ENCODE data around the gene TSLP. TPM values are rescaled to one million over a fixed set of nuclear protein-coding genes. Genes with fewer than 3 reads are reported as not detected.

Gene TSLP
- total and polyA plus RNA-seq, 4 donors, result 0.09 to 0.22 (median 0.17) TPM

- no peaks in the 10 kb centered on the region for H3K36me3 ChIP-seq (ENCODE audit: control insufficient read depth, insufficient read depth, low read length)
- no peak for DNase-seq (ENCODE audit: low read depth in 4 of 6, low spot score in 6 of 6)
- peaks cover 14% of the 10 kb centered on the region for H3K4me1 ChIP-seq (ENCODE audit: control insufficient read depth, insufficient read depth, low read length)
- H3K4me3 ChIP-seq (ENCODE audit: low read depth, low read length), result no peak overlapping the region
- no CpG with 5 or more reads among the region's 2 CpGs for WGBS (ENCODE audit: insufficient coverage)
- H3K9me3 ChIP-seq (ENCODE audit: control insufficient read depth, insufficient read depth, low read length), result no peaks in the 10 kb centered on the region
- peaks cover 40% of the 10 kb centered on the region for H3K27me3 ChIP-seq (ENCODE audit: control insufficient read depth, insufficient read depth, low read length)
- no peak overlapping the region for H3K27ac ChIP-seq (ENCODE audit: low read depth, low read length)
Measured at GRCh38 chr5:111068213-111068612, 3.3 kb upstream of the TSLP start.

GRCh38 chr5:111069839-111070238 is 1.7 kb upstream of the TSLP start:
- Histone ChIP-seq H3K27me3 (ENCODE audit: control insufficient read depth, insufficient read depth, low read length) (peaks cover 52% of the 10 kb centered on the region), H3K4me1 (ENCODE audit: control insufficient read depth, insufficient read depth, low read length) (peaks cover 17% of the 10 kb centered on the region), H3K9me3 (ENCODE audit: control insufficient read depth, insufficient read depth, low read length) (no peaks in the 10 kb centered on the region), H3K36me3 (ENCODE audit: control insufficient read depth, insufficient read depth, low read length) (no peaks in the 10 kb centered on the region), H3K27ac (ENCODE audit: low read depth, low read length) (no peak overlapping the region), H3K4me3 (ENCODE audit: low read depth, low read length) (peak overlapping the region; percentile 3)
- DNase-seq (ENCODE audit: low read depth in 4 of 6, low spot score in 6 of 6), result no peak
- 60% methylated on average over 3 of the region's 4 CpGs for WGBS (ENCODE audit: insufficient coverage)

GRCh38 chr5:111070272-111071134 is 1.0 kb upstream of the TSLP start:
- DNase-seq (ENCODE audit: low read depth in 4 of 6, low spot score in 6 of 6), result peak in 2 of 6 donors; percentile 57 to 67
- peak overlapping the region; percentile 31 for H3K4me3 ChIP-seq (ENCODE audit: low read depth, low read length)
- H3K27me3 ChIP-seq (ENCODE audit: control insufficient read depth, insufficient read depth, low read length), result peaks cover 52% of the 10 kb centered on the region
- H3K4me1 ChIP-seq (ENCODE audit: control insufficient read depth, insufficient read depth, low read length), result peaks cover 17% of the 10 kb centered on the region
- no peaks in the 10 kb centered on the region for H3K36me3 ChIP-seq (ENCODE audit: control insufficient read depth, insufficient read depth, low read length)
- H3K9me3 ChIP-seq (ENCODE audit: control insufficient read depth, insufficient read depth, low read length), result no peaks in the 10 kb centered on the region
- H3K27ac ChIP-seq (ENCODE audit: low read depth, low read length), result no peak overlapping the region
- under 1% methylated on average over 28 of the region's 42 CpGs for WGBS (ENCODE audit: insufficient coverage)

- H3K36me3 ChIP-seq (ENCODE audit: control insufficient read depth, insufficient read depth, low read length), result no peaks in the 10 kb centered on the region
- peaks cover 17% of the 10 kb centered on the region for H3K4me1 ChIP-seq (ENCODE audit: control insufficient read depth, insufficient read depth, low read length)
- peak overlapping the region; percentile 44 for H3K4me3 ChIP-seq (ENCODE audit: low read depth, low read length)
- no peaks in the 10 kb centered on the region for H3K9me3 ChIP-seq (ENCODE audit: control insufficient read depth, insufficient read depth, low read length)
- H3K27me3 ChIP-seq (ENCODE audit: control insufficient read depth, insufficient read depth, low read length), result peaks cover 52% of the 10 kb centered on the region
- WGBS (ENCODE audit: insufficient coverage), result under 1% methylated on average over 44 of the region's 44 CpGs
- no peak overlapping the region for H3K27ac ChIP-seq (ENCODE audit: low read depth, low read length)
- peak in 2 of 6 donors; percentile 44 to 67 for DNase-seq (ENCODE audit: low read depth in 4 of 6, low spot score in 6 of 6)
Measured at GRCh38 chr5:111072949-111073682, 1.6 kb downstream of the TSLP start.

GRCh38 chr5:111074244-111074643 is 2.7 kb downstream of the TSLP start:
- peaks cover 48% of the 10 kb centered on the region for H3K27me3 ChIP-seq (ENCODE audit: control insufficient read depth, insufficient read depth, low read length)
- H3K9me3 ChIP-seq (ENCODE audit: control insufficient read depth, insufficient read depth, low read length), result no peaks in the 10 kb centered on the region
- 100% methylated on average over 1 of the region's 2 CpGs for WGBS (ENCODE audit: insufficient coverage)
- no peak overlapping the region for H3K27ac ChIP-seq (ENCODE audit: low read depth, low read length)
- H3K4me1 ChIP-seq (ENCODE audit: control insufficient read depth, insufficient read depth, low read length), result peaks cover 17% of the 10 kb centered on the region
- no peak for DNase-seq (ENCODE audit: low read depth in 4 of 6, low spot score in 6 of 6)
- H3K36me3 ChIP-seq (ENCODE audit: control insufficient read depth, insufficient read depth, low read length), result no peaks in the 10 kb centered on the region
- no peak overlapping the region for H3K4me3 ChIP-seq (ENCODE audit: low read depth, low read length)

- H3K27me3 ChIP-seq (ENCODE audit: control insufficient read depth, insufficient read depth, low read length), result peaks cover 35% of the 10 kb centered on the region
- no peak for DNase-seq (ENCODE audit: low read depth in 4 of 6, low spot score in 6 of 6)
Measured at GRCh38 chr5:111075520-111075919, 4.0 kb downstream of the TSLP start.

GRCh38 chr5:111076091-111076490 is 4.6 kb downstream of the TSLP start:
- Histone ChIP-seq H3K4me3 (ENCODE audit: low read depth, low read length) (no peak overlapping the region), H3K9me3 (ENCODE audit: control insufficient read depth, insufficient read depth, low read length) (no peaks in the 10 kb centered on the region), H3K4me1 (ENCODE audit: control insufficient read depth, insufficient read depth, low read length) (peaks cover 8% of the 10 kb centered on the region), H3K27me3 (ENCODE audit: control insufficient read depth, insufficient read depth, low read length) (peaks cover 29% of the 10 kb centered on the region), H3K36me3 (ENCODE audit: control insufficient read depth, insufficient read depth, low read length) (no peaks in the 10 kb centered on the region), H3K27ac (ENCODE audit: low read depth, low read length) (no peak overlapping the region)
- WGBS (ENCODE audit: insufficient coverage), result 78% methylated on average over 1 of the region's 1 CpG
- no peak for DNase-seq (ENCODE audit: low read depth in 4 of 6, low spot score in 6 of 6)

More at GRCh38 chr5:111075520-111075919, 4.0 kb downstream of the TSLP start:
- no peak overlapping the region for H3K4me3 ChIP-seq (ENCODE audit: low read depth, low read length)
- H3K4me1 ChIP-seq (ENCODE audit: control insufficient read depth, insufficient read depth, low read length), result peaks cover 12% of the 10 kb centered on the region
- H3K36me3 ChIP-seq (ENCODE audit: control insufficient read depth, insufficient read depth, low read length), result no peaks in the 10 kb centered on the region
- H3K27ac ChIP-seq (ENCODE audit: low read depth, low read length), result no peak overlapping the region
- H3K9me3 ChIP-seq (ENCODE audit: control insufficient read depth, insufficient read depth, low read length), result no peaks in the 10 kb centered on the region

- peaks cover 8% of the 10 kb centered on the region for H3K4me1 ChIP-seq (ENCODE audit: control insufficient read depth, insufficient read depth, low read length)
- DNase-seq (ENCODE audit: low read depth in 4 of 6, low spot score in 6 of 6), result no peak
- H3K9me3 ChIP-seq (ENCODE audit: control insufficient read depth, insufficient read depth, low read length), result no peaks in the 10 kb centered on the region
- no CpG with 5 or more reads among the region's 2 CpGs for WGBS (ENCODE audit: insufficient coverage)
- H3K27ac ChIP-seq (ENCODE audit: low read depth, low read length), result no peak overlapping the region
- H3K36me3 ChIP-seq (ENCODE audit: control insufficient read depth, insufficient read depth, low read length), result no peaks in the 10 kb centered on the region
- H3K27me3 ChIP-seq (ENCODE audit: control insufficient read depth, insufficient read depth, low read length), result peaks cover 18% of the 10 kb centered on the region
- H3K4me3 ChIP-seq (ENCODE audit: low read depth, low read length), result no peak overlapping the region
Measured at GRCh38 chr5:111077678-111078077, 6.2 kb downstream of the TSLP start.

GRCh38 chr5:111079846-111080245 is 8.3 kb downstream of the TSLP start:
- Histone ChIP-seq H3K9me3 (ENCODE audit: control insufficient read depth, insufficient read depth, low read length) (no peaks in the 10 kb centered on the region), H3K27ac (ENCODE audit: low read depth, low read length) (no peak overlapping the region), H3K36me3 (ENCODE audit: control insufficient read depth, insufficient read depth, low read length) (no peaks in the 10 kb centered on the region), H3K27me3 (ENCODE audit: control insufficient read depth, insufficient read depth, low read length) (no peaks in the 10 kb centered on the region), H3K4me3 (ENCODE audit: low read depth, low read length) (no peak overlapping the region), H3K4me1 (ENCODE audit: control insufficient read depth, insufficient read depth, low read length) (no peaks in the 10 kb centered on the region)
- DNase-seq (ENCODE audit: low read depth in 4 of 6, low spot score in 6 of 6), result no peak
- WGBS (ENCODE audit: insufficient coverage), result no CpG with 5 or more reads among the region's 1 CpG
